OCI-LY1 (cell line): ENCODE results near the gene URB2.

ENCODE experiments used
- H2AFZ ChIP-seq: fragments of 200-600 bp; sonication (generic), shearing (Covaris generic); 2 replicates; pipeline ENCODE4 v1.6.0; 2014; ENCODE audit warnings: antibody characterized with exemption, mild to moderate bottlenecking, low read length
- H3F3A ChIP-seq: fragments of 200-600 bp; sonication (generic), shearing (Covaris generic); 2 replicates; pipeline ENCODE4 v1.6.0; 2014; ENCODE audit warnings: mild to moderate bottlenecking, antibody characterized with exemption, low read length, moderate library complexity; ENCODE audit not compliant: insufficient read depth
- H3K27ac ChIP-seq: fragments of 200-600 bp; sonication (generic); 2 replicates; pipeline ENCODE4 v1.5.1; 2014; ENCODE audit warnings: low read length, mixed run types, mild to moderate bottlenecking, low read depth; ENCODE audit not compliant: poor library complexity, severe bottlenecking
- H3K27me3 ChIP-seq: fragments of 200-600 bp; sonication (generic); 2 replicates; pipeline ENCODE4 v1.6.0; 2014; ENCODE audit warnings: antibody characterized with exemption, mild to moderate bottlenecking, low read length, moderate library complexity; ENCODE audit not compliant: insufficient read depth
- H3K36me3 ChIP-seq: fragments of 200-600 bp; sonication (generic); 2 replicates; pipeline ENCODE4 v1.6.1; 2014; ENCODE audit warnings: mild to moderate bottlenecking, antibody characterized with exemption, low read length, moderate library complexity, mixed read lengths; ENCODE audit not compliant: insufficient read depth
- H3K4me1 ChIP-seq: fragments of 200-600 bp; sonication (generic); 2 replicates; pipeline ENCODE4 v1.5.1; 2014; ENCODE audit warnings: mild to moderate bottlenecking, low read length, moderate library complexity; ENCODE audit not compliant: insufficient read depth, severe bottlenecking
- H3K4me2 ChIP-seq: fragments of 200-600 bp; sonication (generic), shearing (Covaris generic); 2 replicates; pipeline ENCODE4 v1.6.1; 2014; ENCODE audit warnings: low read length
- H3K4me3 ChIP-seq: fragments of 200-600 bp; sonication (generic); 2 replicates; pipeline ENCODE4 v1.5.1; 2014; ENCODE audit warnings: low read length, low read depth, mild to moderate bottlenecking, mixed read lengths; ENCODE audit not compliant: poor library complexity, severe bottlenecking
- H3K79me2 ChIP-seq: fragments of 200-600 bp; shearing (Covaris generic); 2 replicates; pipeline ENCODE4 v1.6.1; 2016; ENCODE audit warnings: mixed run types, low read length, mixed read lengths; ENCODE audit not compliant: insufficient read depth
- H3K9ac ChIP-seq: fragments of 200-600 bp; sonication (generic), shearing (Covaris generic); 2 replicates; pipeline ENCODE4 v1.6.1; 2014; ENCODE audit warnings: mild to moderate bottlenecking, low read length, mixed read lengths
- H3K9me2 ChIP-seq: fragments of 200-600 bp; sonication (generic), shearing (Covaris generic); 2 replicates; pipeline ENCODE4 v1.6.1; 2014; ENCODE audit warnings: low read depth, mild to moderate bottlenecking, low read length, mixed read lengths
- H3K9me3 ChIP-seq: fragments of 200-600 bp; shearing (Covaris generic); 2 replicates; pipeline ENCODE4 v1.6.1; 2014; ENCODE audit warnings: low read length, mixed read lengths
- H4K20me1 ChIP-seq: fragments of 200-600 bp; sonication (generic), shearing (Covaris generic); 2 replicates; pipeline ENCODE4 v1.6.0; 2016; ENCODE audit warnings: mild to moderate bottlenecking, low read length; ENCODE audit not compliant: insufficient read depth
- CTCF ChIP-seq: fragments of 200-600 bp; sonication (generic), shearing (Covaris generic); IDR thresholded peaks from 2 replicates; pipeline ENCODE4 v1.5.1; 2017; ENCODE audit warnings: mild to moderate bottlenecking, antibody characterized with exemption, low read length, moderate library complexity, mixed read lengths
- EZH2 ChIP-seq: fragments of 200-600 bp; sonication (generic), shearing (Covaris generic); IDR thresholded peaks from 2 replicates; pipeline ENCODE4 v1.8.0; 2017; ENCODE audit warnings: borderline replicate concordance, mixed run types, mild to moderate bottlenecking, antibody characterized with exemption, low read length, moderate library complexity, mixed read lengths

The URB2 gene

GRCh38 chr1:229643996-229644745 is 18.1 kb downstream of the URB2 start:
- H3K9me2 ChIP-seq: no peaks in the 10 kb centered on the region
- no peak overlapping the region for H2AFZ ChIP-seq
- no peak overlapping the region for H3K27ac ChIP-seq
- H4K20me1 ChIP-seq: no peaks in the 10 kb centered on the region
- peaks cover 91% of the 10 kb centered on the region for H3K36me3 ChIP-seq
- TF ChIP-seq CTCF (no peak), EZH2 (no peak)
- H3K9me3 ChIP-seq: no peaks in the 10 kb centered on the region
- no peak overlapping the region for H3K4me3 ChIP-seq
- no peaks in the 10 kb centered on the region for H3K4me1 ChIP-seq
- no peaks in the 10 kb centered on the region for H3K27me3 ChIP-seq
- H3K9ac ChIP-seq: no peak overlapping the region
- H3K79me2 ChIP-seq: peaks cover 11% of the 10 kb centered on the region; the same call in 1 of the 2 replicates
- no peaks in the 10 kb centered on the region for H3F3A ChIP-seq
- no peak overlapping the region for H3K4me2 ChIP-seq

- peaks cover 3% of the 10 kb centered on the region; the same call in 1 of the 2 replicates for H3K79me2 ChIP-seq
- H3K9me2 ChIP-seq: no peaks in the 10 kb centered on the region
- H3K27me3 ChIP-seq: no peaks in the 10 kb centered on the region
- no peaks in the 10 kb centered on the region for H4K20me1 ChIP-seq
- no peaks in the 10 kb centered on the region for H3K9me3 ChIP-seq
- H3K4me3 ChIP-seq: no peak overlapping the region
- no peaks in the 10 kb centered on the region for H3F3A ChIP-seq
- peaks cover 93% of the 10 kb centered on the region for H3K36me3 ChIP-seq
- H3K4me1 ChIP-seq: no peaks in the 10 kb centered on the region
- TF ChIP-seq CTCF (no peak), EZH2 (no peak)
- H3K27ac ChIP-seq: no peak overlapping the region
- H3K9ac ChIP-seq: no peak overlapping the region
- no peak overlapping the region for H2AFZ ChIP-seq
- no peak overlapping the region for H3K4me2 ChIP-seq
Observed at GRCh38 chr1:229645324-229645993, 19.4 kb downstream of the URB2 start.

- Histone ChIP-seq H3K36me3 (peaks cover 95% of the 10 kb centered on the region), H3K4me2 (no peak overlapping the region), H3K4me3 (no peak overlapping the region), H2AFZ (no peak overlapping the region), H3K79me2 (no peaks in the 10 kb centered on the region), H3K4me1 (no peaks in the 10 kb centered on the region), H3F3A (no peaks in the 10 kb centered on the region), H3K27me3 (no peaks in the 10 kb centered on the region), H3K9me2 (no peaks in the 10 kb centered on the region), H3K27ac (no peak overlapping the region), H3K9me3 (no peaks in the 10 kb centered on the region), H3K9ac (no peak overlapping the region), H4K20me1 (no peaks in the 10 kb centered on the region)
- no peak for TF ChIP-seq EZH2
- no peak for TF ChIP-seq CTCF
Observed at GRCh38 chr1:229648406-229648805, 22.4 kb downstream of the URB2 start.
